ENCODE results near the gene NPAS2.

The NPAS2 gene

DNA sequence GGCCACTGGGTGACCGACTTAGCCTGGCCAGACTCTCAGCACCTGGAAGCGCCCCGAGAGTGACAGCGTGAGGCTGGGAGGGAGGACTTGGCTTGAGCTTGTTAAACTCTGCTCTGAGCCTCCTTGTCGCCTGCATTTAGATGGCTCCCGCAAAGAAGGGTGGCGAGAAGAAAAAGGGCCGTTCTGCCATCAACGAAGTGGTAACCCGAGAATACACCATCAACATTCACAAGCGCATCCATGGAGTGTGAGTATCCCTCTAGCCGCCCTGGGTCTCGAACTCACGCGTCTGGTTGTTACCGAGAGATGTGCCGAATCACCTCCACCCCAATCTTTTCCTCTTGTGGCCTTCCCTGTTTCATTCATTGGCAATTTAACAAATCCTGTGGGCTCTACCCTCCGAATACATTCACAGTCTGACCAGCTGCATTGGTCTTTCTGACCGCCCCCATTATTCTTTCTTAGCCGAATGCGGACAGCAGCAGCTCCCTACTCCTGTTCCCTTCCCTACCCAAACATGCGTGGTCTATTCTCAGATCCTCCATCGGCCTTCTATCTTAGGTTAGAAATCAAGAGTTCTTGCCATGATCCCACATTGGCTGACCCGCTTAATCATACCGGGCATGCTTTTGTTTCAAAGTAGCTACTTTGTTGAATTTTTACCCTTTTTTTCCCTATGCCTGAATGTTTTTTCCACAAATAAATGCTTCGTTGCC, 182.8 kb downstream of the NPAS2 start:
- TF ChIP-seq, protein P1, sequence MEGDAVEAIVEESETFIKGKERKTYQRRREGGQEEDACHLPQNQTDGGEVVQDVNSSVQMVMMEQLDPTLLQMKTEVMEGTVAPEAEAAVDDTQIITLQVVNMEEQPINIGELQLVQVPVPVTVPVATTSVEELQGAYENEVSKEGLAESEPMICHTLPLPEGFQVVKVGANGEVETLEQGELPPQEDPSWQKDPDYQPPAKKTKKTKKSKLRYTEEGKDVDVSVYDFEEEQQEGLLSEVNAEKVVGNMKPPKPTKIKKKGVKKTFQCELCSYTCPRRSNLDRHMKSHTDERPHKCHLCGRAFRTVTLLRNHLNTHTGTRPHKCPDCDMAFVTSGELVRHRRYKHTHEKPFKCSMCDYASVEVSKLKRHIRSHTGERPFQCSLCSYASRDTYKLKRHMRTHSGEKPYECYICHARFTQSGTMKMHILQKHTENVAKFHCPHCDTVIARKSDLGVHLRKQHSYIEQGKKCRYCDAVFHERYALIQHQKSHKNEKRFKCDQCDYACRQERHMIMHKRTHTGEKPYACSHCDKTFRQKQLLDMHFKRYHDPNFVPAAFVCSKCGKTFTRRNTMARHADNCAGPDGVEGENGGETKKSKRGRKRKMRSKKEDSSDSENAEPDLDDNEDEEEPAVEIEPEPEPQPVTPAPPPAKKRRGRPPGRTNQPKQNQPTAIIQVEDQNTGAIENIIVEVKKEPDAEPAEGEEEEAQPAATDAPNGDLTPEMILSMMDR (IDR thresholded peaks at IDR 0.05; ENCODE audit: low read length, missing control alignments) = no peak
- DNase-seq (ENCODE audit: low read depth) = peak; percentile 10

DNA sequence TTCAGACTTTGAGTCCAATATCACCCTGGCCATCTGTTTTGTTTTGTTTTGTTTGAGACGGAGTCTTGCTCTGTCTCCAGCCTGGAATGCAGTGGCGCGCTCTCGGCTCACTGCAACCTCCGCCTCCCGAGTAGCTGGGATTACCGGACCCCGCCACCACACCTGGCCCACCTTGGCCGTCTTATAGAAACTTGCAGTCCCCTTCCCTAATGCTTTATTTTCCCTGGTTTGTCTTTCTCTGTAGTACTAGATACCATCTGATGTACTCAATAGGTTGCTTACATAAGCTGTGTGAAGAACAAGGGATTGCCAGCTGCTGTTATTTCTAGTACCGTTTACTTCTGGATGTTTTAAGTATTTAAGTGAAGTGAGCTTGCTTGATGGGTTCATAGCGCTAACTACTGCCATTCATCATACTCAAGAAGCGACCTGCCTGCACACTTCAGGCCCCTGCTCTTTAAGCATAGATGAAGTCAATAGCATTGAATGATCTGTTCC, 183.4 kb downstream of the NPAS2 start:
- peak; percentile 18 for DNase-seq (ENCODE audit: low read depth)
- TF ChIP-seq, protein P1 (IDR thresholded peaks at IDR 0.05; ENCODE audit: low read length, missing control alignments) = no peak
- peak overlapping the region; percentile 94 for H3K4me3 ChIP-seq (replicated peaks; ENCODE audit: low read depth, low read length)

More for the DNA sequence above, 182.8 kb downstream of the NPAS2 start:
- peak overlapping the region; percentile 94 for H3K4me3 ChIP-seq (replicated peaks; ENCODE audit: low read depth, low read length)

DNA sequence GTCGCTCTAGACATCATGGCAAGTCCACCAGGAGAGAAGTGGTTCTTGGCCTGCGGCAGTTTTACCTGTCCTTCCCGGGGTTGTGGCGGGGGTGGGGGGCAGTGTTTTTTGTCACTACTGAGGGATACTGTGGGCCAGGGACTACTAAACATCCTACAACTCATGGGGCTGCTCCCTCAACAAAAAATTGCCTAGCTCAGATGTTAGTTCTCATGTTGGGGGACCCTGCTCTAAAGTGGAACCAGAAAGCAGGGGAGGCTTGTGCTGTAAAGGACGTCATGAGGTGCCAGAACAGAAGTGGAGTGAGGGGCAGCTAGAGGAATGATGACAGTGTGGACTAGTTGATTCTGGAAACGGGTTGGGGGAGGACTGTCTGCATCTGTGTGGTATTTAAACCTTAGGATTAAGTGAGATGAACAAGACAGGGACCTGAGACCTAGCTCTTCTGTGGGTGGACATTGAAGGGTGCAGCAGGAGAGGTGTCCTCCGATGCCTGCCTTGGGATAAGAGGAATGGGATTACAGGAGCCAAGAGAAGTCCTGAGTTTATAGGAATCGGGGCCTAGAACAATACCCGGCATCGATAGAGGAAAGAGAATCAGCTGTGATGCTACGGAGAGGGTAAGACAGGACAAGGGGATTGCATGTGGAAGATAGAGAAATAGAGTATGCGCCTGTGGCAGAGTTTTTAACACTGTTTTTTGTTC, 184.8 kb downstream of the NPAS2 start:
- H3K4me3 ChIP-seq (replicated peaks; ENCODE audit: low read depth, low read length) = peak overlapping the region; percentile 15
- TF ChIP-seq, protein P1 (IDR thresholded peaks at IDR 0.05; ENCODE audit: low read length, missing control alignments) = no peak
- no peak for DNase-seq (ENCODE audit: low read depth)

DNA sequence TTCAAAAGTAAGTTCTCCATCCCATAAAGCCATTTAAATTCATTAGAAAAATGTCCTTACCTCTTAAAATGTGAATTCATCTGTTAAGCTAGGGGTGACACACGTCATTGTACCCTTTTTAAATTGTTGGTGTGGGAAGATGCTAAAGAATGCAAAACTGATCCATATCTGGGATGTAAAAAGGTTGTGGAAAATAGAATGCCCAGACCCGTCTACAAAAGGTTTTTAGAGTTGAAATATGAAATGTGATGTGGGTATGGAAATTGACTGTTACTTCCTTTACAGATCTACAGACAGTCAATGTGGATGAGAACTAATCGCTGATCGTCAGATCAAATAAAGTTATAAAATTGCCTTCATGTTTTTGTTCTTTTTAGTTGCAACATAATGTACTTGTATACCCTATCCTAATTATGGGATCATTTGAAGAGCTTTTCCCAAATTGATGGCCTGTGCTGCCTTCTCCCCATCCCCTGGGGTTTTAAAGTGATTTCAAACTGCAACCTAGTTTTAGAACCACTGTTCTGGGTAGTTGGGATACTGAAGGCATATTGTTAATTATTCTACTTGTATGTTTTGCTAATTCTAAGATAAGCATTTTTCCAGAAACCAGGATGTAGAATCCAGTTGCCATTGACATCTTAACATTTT, 186.3 kb downstream of the NPAS2 start:
- TF ChIP-seq, protein P1 (IDR thresholded peaks at IDR 0.05; ENCODE audit: low read length, missing control alignments) = no peak
- H3K4me3 ChIP-seq (replicated peaks; ENCODE audit: low read depth, low read length) = no peak overlapping the region
- no peak for DNase-seq (ENCODE audit: low read depth)

DNA sequence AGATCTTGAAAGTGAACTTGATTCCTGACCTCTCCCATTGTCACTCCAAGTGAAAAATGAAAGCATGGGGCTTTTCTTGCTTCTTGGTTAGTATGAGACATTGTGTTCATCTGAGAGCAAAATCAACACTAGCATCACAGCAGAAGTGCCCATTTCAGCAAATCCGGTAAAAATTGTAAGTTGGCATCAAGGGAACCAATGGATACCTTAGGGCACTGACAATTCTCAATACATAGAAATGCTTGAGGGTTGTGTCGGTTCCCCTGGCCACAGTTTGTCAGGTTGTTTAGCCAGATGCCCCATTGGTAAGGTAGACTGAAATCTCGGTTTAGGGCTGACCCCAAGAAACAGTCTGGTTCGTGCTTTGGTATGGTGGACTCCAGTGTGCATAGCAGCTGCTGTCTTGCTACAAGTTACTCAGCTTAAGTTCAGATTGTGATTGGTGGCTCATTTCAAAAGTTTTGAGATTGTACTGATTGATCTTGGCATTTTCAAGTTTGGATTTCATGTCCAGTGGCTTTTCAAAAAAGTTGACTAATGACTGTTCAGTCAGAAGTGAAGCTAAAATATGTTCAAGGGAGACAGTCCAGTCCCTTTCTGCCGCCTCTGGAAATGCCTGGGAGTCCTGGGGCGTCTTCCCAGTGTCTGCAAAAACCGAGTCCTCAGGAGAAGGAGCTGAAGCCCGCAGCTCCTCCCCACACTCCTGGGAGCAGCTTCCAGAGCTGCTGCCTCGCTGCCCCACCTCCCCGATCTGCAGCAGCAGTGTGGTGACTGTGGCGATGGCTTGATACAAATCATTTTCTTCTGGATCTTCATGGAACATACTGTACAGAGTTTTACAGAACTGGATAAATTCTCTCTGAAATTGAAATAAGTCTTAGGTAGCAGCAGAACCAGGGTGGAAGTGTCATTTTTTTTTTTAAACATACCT, 187.7 kb downstream of the NPAS2 start:
- DNase-seq (ENCODE audit: low read depth) = peak; percentile 12
- H3K4me3 ChIP-seq (replicated peaks; ENCODE audit: low read depth, low read length) = no peak overlapping the region
- TF ChIP-seq, protein P1 (IDR thresholded peaks at IDR 0.05; ENCODE audit: low read length, missing control alignments) = no peak

DNA sequence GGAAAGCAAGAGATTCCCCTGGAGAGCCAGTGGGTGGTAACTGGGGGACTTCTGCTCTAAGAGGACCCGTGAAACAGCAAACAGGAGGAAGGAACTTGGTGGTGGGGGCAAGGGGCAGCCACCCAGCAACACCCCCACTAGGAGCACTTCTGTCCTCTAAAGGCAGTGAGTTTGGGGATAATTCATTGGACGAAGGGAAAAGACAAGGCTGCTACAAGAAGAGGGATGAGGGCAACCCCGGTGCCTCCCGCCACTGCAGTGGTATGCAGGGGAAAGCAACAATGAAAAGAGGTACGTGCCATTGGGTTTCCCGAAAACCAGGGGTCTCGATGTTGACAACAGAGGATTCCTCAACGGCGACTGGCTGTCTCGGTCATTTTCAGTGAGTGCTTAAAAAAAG, 191.2 kb downstream of the NPAS2 start:
- no peak overlapping the region for H3K4me3 ChIP-seq (replicated peaks; ENCODE audit: low read depth, low read length)
- TF ChIP-seq, protein P1 (IDR thresholded peaks at IDR 0.05; ENCODE audit: low read length, missing control alignments) = no peak
- DNase-seq (ENCODE audit: low read depth) = no peak
